Measurements from ENCODE around the gene PUM1. TPM values are rescaled to one million over a fixed set of nuclear protein-coding genes. Genes with fewer than 3 reads are reported as not detected.

Gene PUM1
- total and polyA plus RNA-seq, 2 donors (not counting 1 experiment from before 2014, with no cell fraction given) = 59.3 to 70.5 TPM

DNA sequence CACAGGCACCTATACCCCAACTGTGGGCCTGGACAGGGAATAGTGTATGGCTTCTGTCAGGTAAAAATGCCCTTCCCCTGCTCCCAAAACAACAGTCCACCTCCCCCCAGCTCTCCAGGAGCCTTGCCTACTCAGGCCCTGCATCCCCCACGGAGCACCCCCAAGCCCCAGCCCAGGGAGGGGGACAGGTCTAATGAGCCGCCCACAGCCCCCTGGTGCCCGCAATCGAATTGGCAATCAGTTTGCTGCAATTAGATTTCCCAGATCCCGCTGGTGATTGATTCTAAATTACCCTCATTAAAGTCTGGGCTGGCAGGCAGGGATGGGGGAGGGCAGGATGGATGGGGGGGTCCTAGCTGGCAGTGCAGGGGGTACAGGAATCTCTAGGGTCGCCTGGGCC is 165.0 kb downstream of the PUM1 start:
- Histone ChIP-seq H3K4me2 (ENCODE audit: extremely low read depth, insufficient read depth, low read length) (no peak overlapping the region), H3K27me3 (ENCODE audit: control insufficient read depth, insufficient read depth, low read length) (no peaks in the 10 kb centered on the region), H2AFZ (ENCODE audit: low read length) (no peak overlapping the region), H3K4me3 (replicated peaks in 1 of 4; ENCODE audit: control extremely low read depth in 1 of 4, insufficient read depth in 1 of 4, low read depth in 3 of 4, low read length in 4 of 4) (no peak overlapping the region), H3K9ac (ENCODE audit: insufficient read depth, low read length) (no peak overlapping the region), H3K9me3 (ENCODE audit: control insufficient read depth, insufficient read depth, low read depth, low read length) (no peaks in the 10 kb centered on the region), H3K27ac (ENCODE audit: insufficient read depth, low read length) (no peak overlapping the region), H3K79me2 (ENCODE audit: control insufficient read depth, insufficient read depth, low read length) (no peaks in the 10 kb centered on the region), H3K36me3 (ENCODE audit: control insufficient read depth, insufficient read depth, low read length) (peaks cover 2% of the 10 kb centered on the region), H3K4me1 (ENCODE audit: control insufficient read depth, extremely low read depth, insufficient read depth, low read length) (peaks cover 19% of the 10 kb centered on the region), H4K20me1 (ENCODE audit: control insufficient read depth, extremely low read depth, insufficient read depth, low read length) (no peaks in the 10 kb centered on the region)
- TF ChIP-seq, protein P1, sequence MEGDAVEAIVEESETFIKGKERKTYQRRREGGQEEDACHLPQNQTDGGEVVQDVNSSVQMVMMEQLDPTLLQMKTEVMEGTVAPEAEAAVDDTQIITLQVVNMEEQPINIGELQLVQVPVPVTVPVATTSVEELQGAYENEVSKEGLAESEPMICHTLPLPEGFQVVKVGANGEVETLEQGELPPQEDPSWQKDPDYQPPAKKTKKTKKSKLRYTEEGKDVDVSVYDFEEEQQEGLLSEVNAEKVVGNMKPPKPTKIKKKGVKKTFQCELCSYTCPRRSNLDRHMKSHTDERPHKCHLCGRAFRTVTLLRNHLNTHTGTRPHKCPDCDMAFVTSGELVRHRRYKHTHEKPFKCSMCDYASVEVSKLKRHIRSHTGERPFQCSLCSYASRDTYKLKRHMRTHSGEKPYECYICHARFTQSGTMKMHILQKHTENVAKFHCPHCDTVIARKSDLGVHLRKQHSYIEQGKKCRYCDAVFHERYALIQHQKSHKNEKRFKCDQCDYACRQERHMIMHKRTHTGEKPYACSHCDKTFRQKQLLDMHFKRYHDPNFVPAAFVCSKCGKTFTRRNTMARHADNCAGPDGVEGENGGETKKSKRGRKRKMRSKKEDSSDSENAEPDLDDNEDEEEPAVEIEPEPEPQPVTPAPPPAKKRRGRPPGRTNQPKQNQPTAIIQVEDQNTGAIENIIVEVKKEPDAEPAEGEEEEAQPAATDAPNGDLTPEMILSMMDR (conservative IDR thresholded peaks at IDR 0.05 in 1 of 2, IDR thresholded peaks at IDR 0.05 in 1 of 2; ENCODE audit: low read depth in 1 of 2, low read length in 2 of 2) = no peak
- TF ChIP-seq EZH2 (IDR thresholded peaks at IDR 0.05; ENCODE audit: low read length, missing control alignments) = no peak
- no peak for DNase-seq (ENCODE audit: low read depth in 2 of 2)

DNA sequence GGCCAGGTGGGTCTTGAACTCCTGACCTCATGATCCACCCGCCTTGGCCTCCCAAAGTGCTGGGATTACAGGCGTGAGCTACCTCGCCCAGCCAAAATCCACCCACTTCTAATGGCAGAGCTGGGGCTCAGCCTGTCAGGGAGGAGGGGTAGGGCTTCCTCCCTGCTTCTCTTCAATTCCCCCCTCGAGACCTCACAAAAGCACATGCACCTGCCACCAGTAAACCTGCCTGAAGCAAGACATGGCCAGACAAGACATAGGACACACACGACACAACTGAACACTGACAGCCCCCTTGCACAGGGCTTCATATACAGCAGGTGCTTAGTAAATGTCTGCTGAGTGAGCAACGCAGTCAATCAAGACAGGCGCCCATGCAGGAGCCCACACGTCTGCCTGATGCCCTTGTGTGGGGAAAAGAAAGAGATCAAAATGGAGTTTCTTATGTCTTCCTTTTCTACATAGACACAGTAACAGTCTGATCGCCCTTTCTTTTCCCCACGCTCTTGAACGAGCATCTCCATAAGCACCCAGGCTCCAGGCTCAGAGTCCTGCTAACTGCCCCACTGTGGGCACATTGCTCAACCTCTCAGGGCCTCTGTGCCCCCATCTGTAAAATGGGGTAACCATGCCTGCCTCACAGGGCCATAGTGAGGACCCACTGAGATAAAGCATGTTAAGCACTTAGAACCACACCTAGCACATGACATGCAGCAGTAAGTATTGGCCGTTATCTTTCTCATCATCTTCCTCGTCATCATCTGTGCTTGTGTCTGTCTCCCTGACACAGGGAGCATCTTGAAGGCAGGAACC is 165.7 kb downstream of the PUM1 start:
- TF ChIP-seq EZH2 (IDR thresholded peaks at IDR 0.05; ENCODE audit: low read length, missing control alignments) = no peak
- TF ChIP-seq, protein P1 (conservative IDR thresholded peaks at IDR 0.05 in 1 of 2, IDR thresholded peaks at IDR 0.05 in 1 of 2; ENCODE audit: low read depth in 1 of 2, low read length in 2 of 2) = no peak
- Histone ChIP-seq H3K9ac (ENCODE audit: insufficient read depth, low read length) (no peak overlapping the region), H2AFZ (ENCODE audit: low read length) (no peak overlapping the region), H3K36me3 (ENCODE audit: control insufficient read depth, insufficient read depth, low read length) (peaks cover 2% of the 10 kb centered on the region), H3K4me3 (replicated peaks in 1 of 4; ENCODE audit: control extremely low read depth in 1 of 4, insufficient read depth in 1 of 4, low read depth in 3 of 4, low read length in 4 of 4) (no peak overlapping the region), H3K4me1 (ENCODE audit: control insufficient read depth, extremely low read depth, insufficient read depth, low read length) (peaks cover 19% of the 10 kb centered on the region), H3K79me2 (ENCODE audit: control insufficient read depth, insufficient read depth, low read length) (no peaks in the 10 kb centered on the region), H3K27ac (ENCODE audit: insufficient read depth, low read length) (no peak overlapping the region), H3K9me3 (ENCODE audit: control insufficient read depth, insufficient read depth, low read depth, low read length) (no peaks in the 10 kb centered on the region), H4K20me1 (ENCODE audit: control insufficient read depth, extremely low read depth, insufficient read depth, low read length) (no peaks in the 10 kb centered on the region), H3K4me2 (ENCODE audit: extremely low read depth, insufficient read depth, low read length) (no peak overlapping the region), H3K27me3 (ENCODE audit: control insufficient read depth, insufficient read depth, low read length) (no peaks in the 10 kb centered on the region)
- DNase-seq (ENCODE audit: low read depth in 2 of 2) = no peak

DNA sequence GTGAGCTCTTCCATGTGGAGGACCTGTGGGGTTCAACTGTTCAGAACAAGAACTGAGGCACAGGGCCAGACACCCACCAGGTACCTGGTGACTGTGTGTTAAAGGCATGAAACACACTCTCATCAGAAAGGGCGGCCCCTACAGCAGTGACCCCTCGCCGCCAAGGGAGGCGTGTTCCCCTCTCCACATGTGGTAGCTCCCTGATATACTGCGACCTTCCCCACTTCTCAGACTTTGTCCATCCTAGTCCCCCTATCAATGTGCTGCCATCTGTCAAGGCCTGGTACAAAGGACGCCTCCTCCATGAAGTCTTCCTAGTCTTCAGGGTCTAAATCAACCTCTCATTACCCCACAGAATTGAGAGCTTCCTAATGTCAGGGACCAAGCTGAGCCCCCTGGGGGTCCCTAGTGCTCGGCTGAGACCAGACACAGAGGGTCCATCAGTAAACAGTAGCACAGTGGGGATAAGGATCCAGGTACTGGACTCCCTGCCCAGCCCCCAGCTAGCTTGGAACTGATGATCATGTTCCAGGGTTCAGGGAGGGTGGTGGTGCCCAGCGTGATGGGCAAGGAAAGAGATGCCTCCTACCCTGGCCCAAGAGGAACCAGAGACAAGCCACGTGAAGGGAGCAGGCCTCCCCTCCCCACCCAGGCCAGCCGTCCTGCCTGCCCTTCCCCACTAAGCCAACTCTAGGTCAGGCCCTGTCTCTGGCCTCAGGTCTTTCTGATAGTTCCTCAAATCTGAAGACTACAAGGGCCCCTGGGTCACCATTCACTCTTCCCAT is 167.3 kb downstream of the PUM1 start:
- H3K9ac ChIP-seq (ENCODE audit: insufficient read depth, low read length) = no peak overlapping the region
- no peaks in the 10 kb centered on the region for H4K20me1 ChIP-seq (ENCODE audit: control insufficient read depth, extremely low read depth, insufficient read depth, low read length)
- TF ChIP-seq, protein P1 (conservative IDR thresholded peaks at IDR 0.05 in 1 of 2, IDR thresholded peaks at IDR 0.05 in 1 of 2; ENCODE audit: low read depth in 1 of 2, low read length in 2 of 2) = no peak
- TF ChIP-seq EZH2 (IDR thresholded peaks at IDR 0.05; ENCODE audit: low read length, missing control alignments) = no peak
- H3K4me2 ChIP-seq (ENCODE audit: extremely low read depth, insufficient read depth, low read length) = no peak overlapping the region
- H3K36me3 ChIP-seq (ENCODE audit: control insufficient read depth, insufficient read depth, low read length) = peaks cover 2% of the 10 kb centered on the region
- no peaks in the 10 kb centered on the region for H3K9me3 ChIP-seq (ENCODE audit: control insufficient read depth, insufficient read depth, low read depth, low read length)
- DNase-seq (ENCODE audit: low read depth in 2 of 2) = no peak
- no peaks in the 10 kb centered on the region for H3K79me2 ChIP-seq (ENCODE audit: control insufficient read depth, insufficient read depth, low read length)
- H3K4me1 ChIP-seq (ENCODE audit: control insufficient read depth, extremely low read depth, insufficient read depth, low read length) = peaks cover 15% of the 10 kb centered on the region
- no peak overlapping the region for H3K27ac ChIP-seq (ENCODE audit: insufficient read depth, low read length)
- H2AFZ ChIP-seq (ENCODE audit: low read length) = no peak overlapping the region
- no peaks in the 10 kb centered on the region for H3K27me3 ChIP-seq (ENCODE audit: control insufficient read depth, insufficient read depth, low read length)
- H3K4me3 ChIP-seq (replicated peaks in 1 of 4; ENCODE audit: control extremely low read depth in 1 of 4, insufficient read depth in 1 of 4, low read depth in 3 of 4, low read length in 4 of 4) = no peak overlapping the region
